Skeletal muscle cell (primary cell): ENCODE measurements around the gene SLC7A10.
"Not testable (repeated sequence)": the region's sequence is repeated elsewhere in the genome, so short reads cannot be mapped to it uniquely, and the experiment has no call there.

Experiments used
- DNase-seq: peaks from one replicate; pipeline ENCODE4 v3.0.0-alpha.2; 2010; ENCODE audit warnings: low read depth
- H3K4me3 ChIP-seq: 2 replicates; pipeline ENCODE4 v1.5.1; 2011; ENCODE audit warnings: low read depth, mild to moderate bottlenecking, control low read depth, low read length, moderate library complexity

SLC7A10 gene

DNA sequence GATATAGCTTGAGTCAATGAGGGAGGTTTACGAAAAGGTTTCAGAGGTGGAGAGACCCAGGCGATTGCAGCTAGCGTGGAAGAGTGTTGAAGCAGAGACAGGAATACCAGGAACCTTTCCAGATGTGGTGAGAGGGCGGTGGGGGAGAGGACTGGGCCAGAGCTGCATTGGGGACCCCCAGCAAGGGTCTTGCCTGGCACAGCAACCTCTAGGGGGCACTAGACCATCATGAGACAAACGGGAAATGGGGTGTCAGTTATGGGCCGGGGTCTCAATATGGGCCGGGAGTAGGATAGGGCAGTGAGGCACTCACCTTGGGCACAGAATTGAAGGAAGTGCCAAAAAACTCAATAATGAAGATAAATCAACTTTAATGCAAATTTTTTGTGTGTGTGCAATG lies 33.6 kb downstream of the SLC7A10 start:
- no peak overlapping the region for H3K4me3 ChIP-seq
- DNase-seq = no peak

DNA sequence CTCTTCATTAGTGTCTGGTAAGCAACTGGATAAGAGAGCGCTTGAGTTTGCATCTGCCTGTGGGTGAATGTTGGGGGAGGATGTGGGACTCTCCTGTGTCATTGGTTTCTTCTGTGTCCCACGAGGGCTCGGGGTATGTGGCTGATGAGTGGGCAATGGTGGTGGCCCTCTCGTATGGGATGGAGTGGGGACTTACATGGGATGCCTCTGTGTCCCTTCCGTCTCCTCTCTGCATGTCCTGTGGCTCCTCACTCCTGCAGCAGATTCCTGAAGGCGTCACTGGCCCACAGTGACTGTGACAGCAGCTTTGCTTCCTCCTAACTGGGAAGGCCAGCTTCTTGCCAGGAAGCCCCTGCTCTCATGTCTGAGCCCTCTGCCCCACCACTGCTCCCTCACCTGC lies 34.1 kb downstream of the SLC7A10 start:
- H3K4me3 ChIP-seq = no peak overlapping the region
- no peak for DNase-seq

DNA sequence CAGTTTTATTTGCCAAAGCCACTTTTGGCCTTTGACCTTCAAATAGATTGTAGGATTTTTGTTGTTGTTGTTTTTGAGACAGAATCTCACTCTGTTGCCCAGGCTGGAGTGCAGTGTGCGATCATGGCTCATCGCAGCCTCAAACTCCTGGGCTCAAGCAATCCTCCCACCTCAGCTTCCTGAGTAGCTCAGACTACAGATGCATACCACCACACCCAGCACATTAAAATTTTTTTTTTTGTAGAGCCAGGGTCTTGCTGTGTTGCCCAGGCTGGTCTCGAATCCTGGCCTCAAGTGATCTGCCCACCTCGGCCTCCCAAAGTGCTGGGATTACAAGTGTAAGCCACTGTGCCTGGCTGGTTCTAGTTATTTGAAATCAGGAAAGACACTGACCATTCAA lies 34.6 kb downstream of the SLC7A10 start:
- DNase-seq, H3K4me3 ChIP-seq: not testable (repeated sequence)

DNA sequence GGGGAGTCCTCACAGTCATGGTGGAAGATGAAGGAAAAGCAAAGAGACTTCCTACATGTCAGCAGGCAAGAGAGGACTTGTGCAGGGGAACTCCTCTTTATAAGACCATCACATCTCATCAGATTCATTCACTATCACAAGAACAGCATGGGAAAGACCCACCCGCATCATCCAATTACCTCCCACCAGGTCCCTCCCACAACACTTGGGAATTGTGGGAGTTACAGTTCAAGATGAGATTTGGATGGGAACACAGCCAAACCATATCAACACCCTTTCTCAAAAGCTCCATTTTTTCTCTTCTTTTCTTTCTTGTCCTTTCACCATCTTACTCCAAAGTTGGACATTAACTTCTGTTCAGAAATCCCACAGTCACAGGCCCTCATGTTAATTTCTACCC lies 36.2 kb downstream of the SLC7A10 start:
- H3K4me3 ChIP-seq = no peak overlapping the region

DNA sequence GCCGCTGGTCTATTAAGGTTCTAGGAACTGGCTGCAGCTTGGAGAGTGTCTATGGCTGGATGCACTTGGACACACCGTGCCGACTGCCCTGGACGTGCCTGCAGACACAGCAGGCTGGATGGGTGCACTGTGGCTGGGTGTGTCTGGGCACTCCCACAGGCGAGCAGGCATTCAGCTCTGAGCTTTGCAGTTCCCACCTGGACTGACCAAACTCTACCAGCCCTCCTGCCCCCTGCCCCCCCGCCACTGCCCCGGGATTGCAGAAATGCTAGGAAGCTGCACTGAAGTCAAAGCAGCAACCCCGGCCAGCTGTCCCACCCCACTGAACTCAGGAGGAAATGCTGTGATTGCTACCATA lies 38.5 kb downstream of the SLC7A10 start:
- H3K4me3 ChIP-seq = no peak overlapping the region
- no peak for DNase-seq

More for the DNA sequence above, 36.2 kb downstream of the SLC7A10 start:
- no peak for DNase-seq

DNA sequence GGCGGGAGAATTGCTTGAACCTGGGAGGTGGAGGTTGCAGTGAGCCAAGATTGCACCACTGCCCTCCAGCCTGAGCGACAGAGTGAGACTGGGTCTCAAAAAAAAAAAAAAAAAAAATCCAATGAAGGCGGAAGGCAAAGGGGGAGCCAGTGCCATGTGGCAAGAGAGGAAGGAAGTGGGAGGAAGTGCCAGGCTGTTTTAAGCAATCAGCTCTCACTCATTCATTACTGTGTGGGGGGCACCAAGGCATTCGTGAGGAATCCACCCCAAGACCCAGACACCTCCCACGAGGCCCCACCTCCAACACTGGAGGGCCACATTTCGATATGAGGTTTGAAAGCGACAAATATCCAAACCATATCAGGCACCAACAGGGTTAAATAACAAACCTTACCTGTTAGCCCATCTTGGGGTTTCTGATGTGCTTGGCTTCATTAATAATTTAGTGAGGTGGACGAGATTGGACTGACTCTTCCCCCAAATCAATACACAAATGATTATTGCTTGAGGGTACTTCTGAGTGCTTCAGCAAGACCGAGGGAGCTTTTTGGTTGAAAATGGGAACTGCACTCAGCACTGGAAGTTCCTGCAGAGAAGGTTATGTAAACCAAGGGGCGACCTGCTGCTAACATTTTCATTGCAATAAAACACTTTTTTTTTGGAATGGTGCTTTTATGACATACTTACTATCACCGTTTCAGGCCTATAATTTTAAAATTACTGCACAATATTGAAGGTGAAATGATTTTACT lies 39.0 kb downstream of the SLC7A10 start:
- no peak for DNase-seq
- no peak overlapping the region for H3K4me3 ChIP-seq

DNA sequence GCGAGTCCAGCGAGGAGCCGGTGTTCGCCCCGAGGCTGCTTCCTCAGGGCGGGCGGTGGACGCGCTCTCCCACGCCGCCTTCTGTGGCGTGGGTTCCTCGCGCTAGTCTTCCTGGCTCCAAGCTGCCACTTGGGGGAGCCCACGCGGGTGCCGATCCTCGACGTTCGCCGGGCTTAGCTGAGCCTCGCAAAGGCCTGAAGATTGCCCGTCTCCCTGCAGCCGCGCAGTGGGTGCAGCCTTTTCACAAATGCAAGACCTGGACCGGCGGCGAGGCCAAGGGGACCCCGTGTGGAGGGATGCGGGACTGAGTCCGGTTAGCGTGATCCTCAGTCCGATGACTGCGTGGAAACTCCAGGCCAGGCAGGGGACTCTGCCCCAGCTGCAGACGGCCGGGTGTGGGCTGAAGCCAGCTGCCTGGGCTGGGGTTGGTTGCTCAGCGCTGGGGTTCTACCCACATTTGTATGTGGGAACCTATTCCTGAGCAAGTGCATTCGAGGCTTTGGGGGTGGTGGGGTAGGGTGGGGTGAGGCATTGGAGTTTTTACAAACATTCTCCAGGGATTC lies 48.2 kb downstream of the SLC7A10 start:
- H3K4me3 ChIP-seq = peak overlapping the region; percentile 55
- no peak for DNase-seq

DNA sequence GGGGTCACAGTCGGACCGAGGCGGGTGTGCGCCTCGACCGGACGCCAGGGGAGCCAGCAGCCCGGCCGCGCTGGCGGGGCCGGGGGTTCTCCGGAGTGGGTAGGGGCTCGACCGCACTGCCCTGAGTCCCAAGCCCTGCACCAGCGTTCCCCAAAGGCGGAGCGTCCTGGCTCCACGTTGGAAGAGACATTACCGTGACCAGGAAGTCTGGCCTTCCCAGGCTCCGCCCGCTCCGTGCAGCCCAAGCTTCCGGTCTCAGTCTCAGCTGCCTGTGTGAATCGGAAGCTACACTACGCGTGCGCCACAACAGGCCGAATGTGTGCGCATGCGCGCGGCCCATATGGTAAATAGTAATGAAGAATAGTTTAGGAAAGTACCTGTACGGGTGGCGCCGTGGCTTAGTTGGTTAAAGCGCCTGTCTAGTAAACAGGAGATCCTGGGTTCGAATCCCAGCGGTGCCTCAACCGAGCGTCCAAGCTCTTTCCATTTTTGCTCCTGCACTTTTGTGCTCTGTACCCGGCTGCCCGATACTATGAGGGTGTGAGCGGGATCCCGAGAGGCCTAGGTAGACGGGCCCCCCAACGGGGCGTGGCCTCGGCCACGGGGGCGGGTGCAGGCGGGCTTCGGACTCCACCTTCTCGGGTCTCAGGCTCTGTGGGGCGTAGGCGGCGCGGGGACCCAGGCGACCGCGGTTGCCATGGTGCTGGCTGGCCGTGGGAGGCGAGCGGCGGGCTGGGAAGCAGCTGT lies 48.8 kb downstream of the SLC7A10 start:
- peak; percentile 95 for DNase-seq
- peak overlapping the region; percentile 82 for H3K4me3 ChIP-seq

DNA sequence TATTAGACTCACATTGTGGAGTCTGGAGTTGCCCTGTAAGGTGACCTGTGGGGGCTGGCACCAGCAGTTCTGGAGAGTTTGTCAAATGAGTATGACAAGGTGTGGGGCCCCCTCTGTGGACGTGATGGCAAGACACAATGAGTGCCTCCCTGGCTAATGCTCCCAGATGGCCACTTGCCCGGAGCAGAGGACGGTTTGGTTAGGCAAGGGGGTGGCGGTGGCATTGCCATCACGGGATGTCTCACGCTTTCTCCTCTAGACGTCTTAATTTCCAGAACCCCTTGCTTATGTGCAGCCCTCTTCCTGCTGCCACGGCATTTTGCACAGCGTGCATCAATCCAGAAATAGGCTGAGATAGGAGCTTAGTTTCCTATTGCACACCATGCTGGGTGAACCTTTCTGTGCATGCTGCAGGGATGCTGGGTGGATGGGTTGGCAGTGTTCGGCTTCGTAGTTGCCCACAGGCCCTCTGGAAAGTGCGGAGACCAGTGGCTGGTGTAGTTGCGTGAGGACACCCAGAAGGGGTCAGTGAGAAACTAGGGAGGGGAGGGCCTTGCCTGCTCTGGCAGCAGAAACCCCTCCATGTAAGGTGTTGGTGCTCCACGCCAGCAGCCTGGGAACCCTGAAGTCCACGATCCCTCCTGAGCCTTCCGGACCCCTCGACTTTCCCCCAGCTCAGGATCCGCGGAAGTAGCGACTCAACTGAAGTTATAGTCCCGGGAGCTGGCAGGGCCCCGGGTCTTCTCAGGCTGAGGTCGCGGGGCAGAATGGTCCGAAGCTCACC lies 49.6 kb downstream of the SLC7A10 start:
- DNase-seq = no peak
- peak overlapping the region; percentile 82 for H3K4me3 ChIP-seq

DNA sequence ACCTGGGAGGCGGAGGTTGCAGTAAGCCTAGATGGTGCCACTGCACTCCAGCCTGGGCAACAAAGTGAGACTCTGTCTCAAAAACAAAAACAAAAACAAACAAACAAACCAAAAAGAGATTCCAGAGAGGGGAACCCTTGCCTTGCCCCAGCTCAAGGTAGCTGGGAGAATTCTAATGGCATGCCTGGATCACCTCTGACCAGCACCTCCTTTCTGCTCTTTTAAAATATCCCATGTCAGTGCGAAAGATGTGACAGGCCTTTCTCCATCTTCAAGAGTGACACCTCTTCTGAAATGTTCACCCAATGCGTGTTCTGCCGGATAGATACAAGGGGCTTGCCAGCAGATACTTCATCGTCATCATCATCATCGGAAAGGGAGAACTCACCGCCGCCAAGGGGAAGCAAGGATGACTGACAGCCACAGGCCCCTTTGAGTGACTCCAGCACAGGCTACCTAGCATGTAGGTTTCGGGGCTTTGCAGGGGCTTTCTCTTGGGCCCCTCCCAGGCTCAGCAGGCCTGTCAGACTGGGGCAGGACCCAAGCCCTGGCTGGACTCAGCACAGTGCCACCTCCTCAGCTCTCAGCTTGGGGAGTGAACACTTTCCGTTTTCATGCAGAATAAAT lies 50.4 kb downstream of the SLC7A10 start:
- no peak for DNase-seq
- no peak overlapping the region for H3K4me3 ChIP-seq

DNA sequence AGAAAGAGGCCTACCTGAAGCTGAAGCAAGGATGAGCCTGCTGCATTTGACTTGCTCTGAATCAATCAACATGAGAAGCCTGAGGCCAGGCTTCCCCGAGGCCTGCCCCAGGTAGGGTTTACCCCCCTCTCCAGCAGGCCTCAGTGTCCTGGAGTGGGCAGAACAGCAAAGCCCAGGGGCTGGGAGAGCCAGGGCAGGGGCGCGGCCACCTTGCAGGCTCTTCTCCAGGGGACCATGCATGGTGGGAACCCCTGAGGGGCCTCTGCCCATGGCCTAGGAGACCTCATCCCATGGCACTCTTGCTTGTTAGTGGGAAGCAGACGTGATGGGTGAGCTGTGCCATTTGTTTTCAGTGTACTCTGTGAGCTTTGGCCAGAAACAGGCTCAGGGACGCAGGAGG lies 51.5 kb downstream of the SLC7A10 start:
- H3K4me3 ChIP-seq = no peak overlapping the region
- DNase-seq = no peak

DNA sequence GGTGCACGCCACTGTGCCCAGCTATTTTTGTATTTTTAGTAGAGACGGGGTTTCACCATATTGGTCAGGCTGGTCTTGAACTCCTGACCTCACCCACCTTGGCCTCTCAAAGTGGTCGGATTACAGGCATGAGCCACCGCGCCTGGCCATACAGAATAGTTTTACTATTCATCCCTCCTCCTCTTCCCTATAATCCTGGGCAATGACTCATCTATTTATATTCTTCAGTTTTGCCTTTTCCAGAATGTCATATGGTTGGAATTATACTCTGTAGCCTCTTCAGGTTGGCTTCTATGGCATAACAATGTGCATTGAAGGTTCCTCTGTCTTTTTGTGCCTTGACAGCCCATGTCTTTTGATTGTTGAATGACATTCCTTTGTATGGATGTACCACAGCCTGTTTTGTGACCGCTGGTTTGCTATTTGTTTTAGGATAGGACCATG lies 53.7 kb downstream of the SLC7A10 start:
- no peak for DNase-seq
- H3K4me3 ChIP-seq = no peak overlapping the region

DNA sequence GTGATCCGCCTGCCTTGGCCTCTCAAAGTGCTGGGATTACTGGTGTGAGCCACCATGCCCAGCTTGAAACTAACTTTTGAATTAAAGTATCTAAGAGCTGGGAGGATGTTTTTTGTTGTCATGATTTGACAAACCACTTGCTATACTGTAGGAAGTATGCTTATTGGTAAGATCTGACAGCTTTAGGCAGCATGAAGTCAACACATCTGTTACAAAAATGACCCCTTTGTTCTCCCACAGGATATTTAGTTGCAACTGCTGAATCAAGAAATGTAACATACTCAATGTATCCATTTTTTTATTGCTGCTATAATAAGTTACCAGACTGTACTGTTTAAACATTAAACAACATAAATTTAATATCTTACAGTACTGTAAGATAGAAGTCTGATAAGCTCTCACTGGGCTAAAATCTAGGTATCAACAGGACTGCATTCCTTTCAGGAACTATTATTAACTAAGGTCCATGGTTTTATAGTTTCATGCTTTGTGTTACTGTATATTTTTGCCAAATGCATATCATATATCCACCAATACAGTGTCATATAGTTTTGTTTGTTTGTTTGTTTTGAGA lies 54.3 kb downstream of the SLC7A10 start:
- H3K4me3 ChIP-seq = no peak overlapping the region
- no peak for DNase-seq

DNA sequence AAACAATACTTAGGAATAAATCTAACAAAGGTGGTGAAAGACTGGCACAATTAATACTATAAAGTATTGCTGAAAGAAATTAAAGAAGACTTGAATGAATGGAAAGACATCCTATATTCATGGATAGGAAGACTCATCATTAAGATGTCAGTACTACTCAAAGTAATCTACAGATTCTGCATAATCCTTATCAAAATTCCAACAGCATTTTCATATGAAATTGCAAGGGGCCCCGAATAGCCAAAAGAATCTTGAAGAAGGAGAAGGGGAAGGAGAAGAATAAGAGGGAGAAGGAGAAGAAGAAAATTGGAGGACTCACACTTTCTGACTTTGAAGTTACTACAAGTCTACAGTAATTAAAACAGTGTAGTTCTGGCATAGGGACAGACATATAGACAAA lies 57.1 kb downstream of the SLC7A10 start:
- no peak for DNase-seq
- H3K4me3 ChIP-seq = no peak overlapping the region

DNA sequence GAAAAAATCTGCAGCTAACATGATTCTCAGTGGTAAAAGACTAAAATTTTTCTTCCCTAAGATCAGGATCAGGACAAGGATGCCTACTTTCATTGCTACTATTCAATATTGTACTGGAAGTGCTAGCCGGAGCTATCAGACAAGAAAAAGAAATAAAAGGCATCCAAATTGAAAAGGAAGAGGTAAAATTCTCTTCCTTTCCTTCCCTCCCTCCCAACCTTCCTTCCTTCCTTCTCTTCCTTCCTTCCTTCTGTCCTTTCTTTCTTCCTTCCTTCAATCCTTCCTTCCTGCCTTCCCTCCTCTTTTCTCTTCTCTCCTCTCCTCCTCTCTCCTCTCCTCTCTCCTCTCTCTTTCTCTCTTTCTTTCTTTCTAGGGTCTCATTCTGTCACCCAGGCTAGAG lies 58.2 kb downstream of the SLC7A10 start:
- no peak overlapping the region for H3K4me3 ChIP-seq
- no peak for DNase-seq

DNA sequence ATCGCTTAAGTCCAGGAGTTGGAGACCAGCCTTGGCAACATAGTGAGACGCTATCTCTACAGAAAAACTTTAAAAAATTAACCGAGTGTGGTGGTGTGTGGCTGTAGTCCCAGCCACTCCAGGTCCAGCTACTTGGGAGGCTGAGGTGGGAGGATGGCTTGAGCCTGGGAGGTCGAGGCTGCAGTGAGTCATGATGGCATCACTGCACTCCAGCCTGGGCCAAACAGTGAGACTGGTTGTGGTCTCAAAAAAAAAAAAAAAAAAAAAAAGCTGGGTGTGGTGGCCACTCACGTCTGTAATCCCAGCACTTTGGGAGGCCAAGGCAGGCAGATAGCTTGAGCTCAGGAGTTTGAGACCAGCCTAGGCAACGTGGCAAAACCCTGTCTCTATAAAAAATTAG lies 59.6 kb downstream of the SLC7A10 start:
- not testable (repeated sequence) for DNase-seq, H3K4me3 ChIP-seq

DNA sequence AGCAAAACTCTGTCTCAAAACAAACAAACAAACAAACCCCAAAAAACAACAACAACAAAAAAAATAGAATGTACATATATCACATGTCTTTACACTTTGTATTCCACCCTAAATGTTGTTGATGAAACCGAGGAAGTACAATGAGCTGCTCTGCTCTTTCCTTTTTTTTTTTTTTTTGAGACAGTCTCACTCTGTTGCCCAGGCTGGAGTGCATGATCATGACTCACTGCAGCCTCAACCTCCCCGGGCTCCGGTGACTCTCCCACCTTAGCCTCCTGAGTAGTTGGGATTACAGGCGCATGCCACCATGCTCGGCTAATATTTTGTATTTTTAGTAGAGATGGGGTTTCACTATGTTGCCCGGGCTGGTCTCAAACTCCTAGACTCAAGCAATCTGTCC lies 62.2 kb downstream of the SLC7A10 start:
- H3K4me3 ChIP-seq = no peak overlapping the region
- no peak for DNase-seq

DNA sequence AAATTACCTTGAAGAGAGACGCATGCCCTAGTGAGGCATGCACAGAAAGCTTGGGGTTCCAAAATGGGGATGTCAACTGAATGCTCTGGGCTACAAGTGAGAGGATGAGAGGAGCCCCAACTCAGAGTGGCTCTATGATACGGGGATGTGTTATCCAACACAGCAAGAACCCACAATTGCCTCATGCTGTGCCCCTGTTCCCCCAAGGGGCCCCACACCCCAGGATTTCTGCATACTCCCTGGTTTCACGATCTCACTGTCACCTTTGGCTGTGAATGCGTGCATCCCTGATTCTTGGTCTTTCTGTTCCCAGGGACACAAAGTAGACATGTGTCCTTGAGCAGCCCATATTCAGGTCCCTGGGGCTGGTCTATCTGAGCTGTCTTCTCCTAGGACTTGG lies 64.4 kb downstream of the SLC7A10 start:
- no peak for DNase-seq
- no peak overlapping the region for H3K4me3 ChIP-seq

DNA sequence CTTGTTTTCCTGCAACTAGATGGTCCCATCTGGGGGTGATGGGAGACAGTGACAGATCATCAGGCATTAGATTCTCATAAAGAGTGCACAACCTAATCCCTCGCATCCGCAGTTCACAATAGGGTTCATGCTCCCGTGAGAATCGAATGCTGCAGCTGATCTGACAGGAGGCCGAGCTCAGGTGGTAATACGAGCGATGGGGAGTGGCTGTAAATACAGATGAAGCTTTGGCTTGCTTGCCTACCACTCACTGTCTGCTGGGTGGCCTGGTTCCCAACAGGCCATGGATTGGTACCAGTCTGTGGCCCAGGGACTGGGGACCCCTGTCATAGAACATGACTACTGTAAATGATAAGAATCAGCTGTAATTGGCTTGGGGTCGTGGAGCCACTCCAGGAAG lies 65.8 kb downstream of the SLC7A10 start:
- H3K4me3 ChIP-seq = no peak overlapping the region

More for the DNA sequence above, 65.8 kb downstream of the SLC7A10 start:
- DNase-seq = no peak
